ENCODE results near the gene TRIM39. TPM values are rescaled to one million over a fixed set of nuclear protein-coding genes. Genes with fewer than 3 reads are reported as not detected.
"Not testable (repeated sequence)": the region's sequence is repeated elsewhere in the genome, so short reads cannot be mapped to it uniquely, and the experiment has no call there.

TRIM39 gene
- total RNA-seq, 4 donors from 2014 or later = 18.4 to 24.1 (median 22.6) TPM

- peaks cover 0 to 12% (median 3%) of the 10 kb centered on the region in 3 donors for H3K4me1 ChIP-seq
- H3K4me3 ChIP-seq = no peak overlapping the region
- H3K27me3 ChIP-seq = peaks cover 52% of the 10 kb centered on the region
- no peaks in the 10 kb centered on the region for H3K36me3 ChIP-seq
- peaks cover 0 to 5% (median 0%) of the 10 kb centered on the region in 3 donors for H3K9me3 ChIP-seq
- no peak overlapping the region for H3K27ac ChIP-seq
- TF ChIP-seq POLR2A (IDR thresholded peaks at IDR 0.05) = no peak
- TF ChIP-seq POLR2AphosphoS5 (IDR thresholded peaks at IDR 0.05) = no peak
- TF ChIP-seq EP300 (IDR thresholded peaks at IDR 0.05) = no peak
- no peak for TF ChIP-seq CTCF (IDR thresholded peaks at IDR 0.05)
- ATAC-seq = no peak
- 34 to 76% methylated on average over 6 to 7 of the region's 13 CpGs for WGBS, 2 donors (ENCODE audit: low coverage in 1 of 2)
These were observed 33.4 kb downstream of the TRIM39 start for GRCh38 chr6:30360139-30360538.

- peaks cover 0 to 12% (median 3%) of the 10 kb centered on the region in 3 donors for H3K4me1 ChIP-seq
- no peak for ATAC-seq
- H3K27ac ChIP-seq = no peak overlapping the region
- TF ChIP-seq EP300 (IDR thresholded peaks at IDR 0.05) = no peak
- no peak for TF ChIP-seq POLR2AphosphoS5 (IDR thresholded peaks at IDR 0.05)
- no peak for TF ChIP-seq POLR2A (IDR thresholded peaks at IDR 0.05)
- no peak for TF ChIP-seq CTCF (IDR thresholded peaks at IDR 0.05)
- peaks cover 0 to 5% (median 0%) of the 10 kb centered on the region in 3 donors for H3K9me3 ChIP-seq
- no peaks in the 10 kb centered on the region for H3K36me3 ChIP-seq
- 74 to 95% methylated on average over 2 of the region's 2 CpGs for WGBS, 2 donors (ENCODE audit: low coverage in 1 of 2)
- H3K27me3 ChIP-seq = peaks cover 58% of the 10 kb centered on the region
- H3K4me3 ChIP-seq = no peak overlapping the region
These were observed 34.9 kb downstream of the TRIM39 start for GRCh38 chr6:30361661-30362060.

- Histone ChIP-seq H3K9me3 (peaks cover 0 to 5% (median 0%) of the 10 kb centered on the region in 3 donors), H3K4me1 (no peaks in the 10 kb centered on the region), H3K27ac (no peak overlapping the region), H3K4me3 (no peak overlapping the region), H3K36me3 (no peaks in the 10 kb centered on the region), H3K27me3 (peaks cover 58% of the 10 kb centered on the region)
- ATAC-seq = no peak
- TF ChIP-seq POLR2A (IDR thresholded peaks at IDR 0.05) = no peak
- TF ChIP-seq POLR2AphosphoS5 (IDR thresholded peaks at IDR 0.05) = no peak
- TF ChIP-seq EP300 (IDR thresholded peaks at IDR 0.05) = no peak
- TF ChIP-seq CTCF (IDR thresholded peaks at IDR 0.05) = no peak
- WGBS, 2 donors (ENCODE audit: low coverage in 1 of 2) = 82% methylated on average over 2 of the region's 2 CpGs; no CpG with 5 or more reads in 1 of the 2 donors
These were observed 36.7 kb downstream of the TRIM39 start for GRCh38 chr6:30363459-30363858.

GRCh38 chr6:30364591-30364990 lies 37.9 kb downstream of the TRIM39 start:
- no peak overlapping the region for H3K4me3 ChIP-seq
- ATAC-seq = no peak
- no peak overlapping the region for H3K27ac ChIP-seq
- H3K4me1 ChIP-seq = no peaks in the 10 kb centered on the region
- 80% methylated on average over 1 of the region's 2 CpGs; no CpG with 5 or more reads in 1 of the 2 donors for WGBS, 2 donors (ENCODE audit: low coverage in 1 of 2)
- H3K27me3 ChIP-seq = peaks cover 48% of the 10 kb centered on the region
- H3K36me3 ChIP-seq = no peaks in the 10 kb centered on the region
- TF ChIP-seq EP300 (IDR thresholded peaks at IDR 0.05) (no peak), POLR2A (IDR thresholded peaks at IDR 0.05) (no peak), POLR2AphosphoS5 (IDR thresholded peaks at IDR 0.05) (no peak), CTCF (IDR thresholded peaks at IDR 0.05) (no peak)
- H3K9me3 ChIP-seq = peaks cover 0 to 5% (median 0%) of the 10 kb centered on the region in 3 donors

- peaks cover 30% of the 10 kb centered on the region for H3K27me3 ChIP-seq
- not testable (repeated sequence) for H3K4me1 ChIP-seq, H3K4me3 ChIP-seq, H3K27ac ChIP-seq, H3K36me3 ChIP-seq, H3K9me3 ChIP-seq, ATAC-seq
- 13 to 40% methylated on average over 1 of the region's 1 CpG for WGBS, 2 donors (ENCODE audit: low coverage in 1 of 2)
These were observed 42.6 kb downstream of the TRIM39 start for GRCh38 chr6:30369280-30369679.

Data from gastroesophageal sphincter (tissue), 4 donors.